Ishikawa (cell line): ENCODE results near the gene KDM3A.
A peak's percentile ranks its signal among the peaks of the same experiment; 100 is the strongest.

ENCODE experiments used
- CEBPB ChIP-seq: IDR thresholded peaks from 2 replicates; pipeline ENCODE4 v1.6.1; 2012
- CREB1 ChIP-seq: IDR thresholded peaks from 2 replicates; pipeline ENCODE4 v1.6.1; 2012; ENCODE audit warnings: low read depth
- EGR1 ChIP-seq: IDR thresholded peaks from 2 replicates; pipeline ENCODE4 v1.6.1; 2012
- EP300 ChIP-seq: IDR thresholded peaks from 2 replicates; pipeline ENCODE4 v1.6.1; 2012; ENCODE audit warnings: borderline replicate concordance
- FOXM1 ChIP-seq: IDR thresholded peaks from 2 replicates; pipeline ENCODE4 v1.6.1; 2012; ENCODE audit warnings: low read depth, borderline replicate concordance
- MAX ChIP-seq: IDR thresholded peaks from 2 replicates; pipeline ENCODE4 v1.6.1; 2012
- NFIC ChIP-seq: IDR thresholded peaks from 2 replicates; pipeline ENCODE4 v1.6.1; 2012
- RAD21 ChIP-seq: IDR thresholded peaks from 2 replicates; pipeline ENCODE4 v1.6.1; 2012; ENCODE audit warnings: low read depth
- REST ChIP-seq: IDR thresholded peaks from 2 replicates; pipeline ENCODE4 v1.6.1; 2012; ENCODE audit warnings: low read depth, mild to moderate bottlenecking
- TAF1 ChIP-seq: IDR thresholded peaks from 2 replicates; pipeline ENCODE4 v1.6.1; 2012; ENCODE audit warnings: low read depth, mild to moderate bottlenecking
- TCF12 ChIP-seq: IDR thresholded peaks from 2 replicates; pipeline ENCODE4 v1.6.1; 2012; ENCODE audit warnings: low read depth
- TEAD4 ChIP-seq: IDR thresholded peaks from 2 replicates; pipeline ENCODE4 v1.6.1; 2012
- USF1 ChIP-seq: IDR thresholded peaks from 2 replicates; pipeline ENCODE4 v1.6.1; 2012
- YY1 ChIP-seq: IDR thresholded peaks from 2 replicates; pipeline ENCODE4 v1.6.1; 2012; ENCODE audit warnings: low read depth
- ZBTB7A ChIP-seq: IDR thresholded peaks from 2 replicates; pipeline ENCODE4 v1.6.1; 2012; ENCODE audit warnings: low read depth

KDM3A gene

GRCh38 chr2:86397986-86398385 is 43.2 kb upstream of the KDM3A start:
- TF ChIP-seq EGR1 (no peak), USF1 (peak; percentile 15; the same call in 1 of the 2 replicates)

- no peak for TF ChIP-seq RAD21
- no peak for TF ChIP-seq TEAD4
- TF ChIP-seq TCF12 = no peak
Observed at GRCh38 chr2:86398500-86399474, 42.4 kb upstream of the KDM3A start.

GRCh38 chr2:86400321-86400720 is 40.9 kb upstream of the KDM3A start:
- TF ChIP-seq MAX = no peak
- no peak for TF ChIP-seq TCF12
- no peak for TF ChIP-seq TEAD4
- no peak for TF ChIP-seq CEBPB
- no peak for TF ChIP-seq REST
- TF ChIP-seq FOXM1 = no peak
- no peak for TF ChIP-seq CREB1
- no peak for TF ChIP-seq RAD21
- TF ChIP-seq EP300 = no peak

- TF ChIP-seq CREB1 (no peak), MAX (no peak), CEBPB (no peak), FOXM1 (no peak), TCF12 (no peak), YY1 (no peak), EGR1 (no peak), EP300 (no peak), ZBTB7A (no peak), NFIC (no peak), USF1 (no peak), TEAD4 (no peak), TAF1 (no peak)
Observed at GRCh38 chr2:86410581-86410980, 30.6 kb upstream of the KDM3A start.

GRCh38 chr2:86411396-86411795 is 29.8 kb upstream of the KDM3A start:
- TF ChIP-seq FOXM1 = no peak
- TF ChIP-seq EP300 = no peak
- TF ChIP-seq CREB1 = no peak
- no peak for TF ChIP-seq RAD21
- TF ChIP-seq ZBTB7A = no peak
- TF ChIP-seq TCF12 = no peak
- TF ChIP-seq USF1 = no peak

GRCh38 chr2:86412007-86412406 is 29.2 kb upstream of the KDM3A start:
- TF ChIP-seq CREB1 (no peak), USF1 (no peak), CEBPB (no peak), REST (no peak), TCF12 (no peak), EP300 (no peak), TEAD4 (no peak), MAX (no peak), YY1 (no peak), TAF1 (no peak), NFIC (no peak), ZBTB7A (no peak), EGR1 (no peak), FOXM1 (no peak), RAD21 (no peak)
